ENCODE data around the gene FERMT1. TPM values are rescaled to one million over a fixed set of nuclear protein-coding genes. Genes with fewer than 3 reads are reported as not detected.

FERMT1 gene
- total and polyA plus RNA-seq, 2 experiments from 2014 or later, result 16.2 to 18.3 TPM

DNA sequence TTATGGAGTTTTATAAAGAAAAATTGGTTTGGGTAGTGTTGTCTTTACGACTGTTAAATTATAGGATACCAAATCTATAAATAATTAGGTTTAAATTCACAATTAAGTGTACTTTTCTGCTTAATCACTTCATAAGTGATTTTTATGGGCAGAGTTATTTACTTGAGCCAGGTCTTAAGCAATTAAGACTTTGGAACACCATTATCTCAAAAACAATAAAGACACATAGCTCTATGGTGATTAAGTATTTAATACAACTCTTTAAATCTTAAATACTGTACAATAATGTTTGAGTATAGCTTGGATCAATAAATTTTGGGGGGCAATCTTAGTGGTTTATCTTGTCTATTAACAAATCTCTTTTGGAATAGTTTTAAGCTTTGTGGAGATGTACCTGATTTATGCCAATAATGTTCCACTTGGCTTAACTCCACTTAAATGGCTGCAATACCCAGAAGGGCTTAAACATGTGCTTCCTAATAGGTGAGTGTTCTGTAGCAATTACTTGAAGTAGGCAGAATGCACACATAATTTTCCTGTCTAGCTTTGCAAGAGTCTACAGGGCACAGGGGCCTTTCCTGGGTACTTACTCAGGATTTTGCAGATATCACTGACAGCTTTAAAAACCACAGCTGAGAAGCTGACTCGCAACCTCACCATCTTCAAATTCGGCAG is 7.5 kb downstream of the FERMT1 start (continued):
- TF ChIP-seq, protein P1, sequence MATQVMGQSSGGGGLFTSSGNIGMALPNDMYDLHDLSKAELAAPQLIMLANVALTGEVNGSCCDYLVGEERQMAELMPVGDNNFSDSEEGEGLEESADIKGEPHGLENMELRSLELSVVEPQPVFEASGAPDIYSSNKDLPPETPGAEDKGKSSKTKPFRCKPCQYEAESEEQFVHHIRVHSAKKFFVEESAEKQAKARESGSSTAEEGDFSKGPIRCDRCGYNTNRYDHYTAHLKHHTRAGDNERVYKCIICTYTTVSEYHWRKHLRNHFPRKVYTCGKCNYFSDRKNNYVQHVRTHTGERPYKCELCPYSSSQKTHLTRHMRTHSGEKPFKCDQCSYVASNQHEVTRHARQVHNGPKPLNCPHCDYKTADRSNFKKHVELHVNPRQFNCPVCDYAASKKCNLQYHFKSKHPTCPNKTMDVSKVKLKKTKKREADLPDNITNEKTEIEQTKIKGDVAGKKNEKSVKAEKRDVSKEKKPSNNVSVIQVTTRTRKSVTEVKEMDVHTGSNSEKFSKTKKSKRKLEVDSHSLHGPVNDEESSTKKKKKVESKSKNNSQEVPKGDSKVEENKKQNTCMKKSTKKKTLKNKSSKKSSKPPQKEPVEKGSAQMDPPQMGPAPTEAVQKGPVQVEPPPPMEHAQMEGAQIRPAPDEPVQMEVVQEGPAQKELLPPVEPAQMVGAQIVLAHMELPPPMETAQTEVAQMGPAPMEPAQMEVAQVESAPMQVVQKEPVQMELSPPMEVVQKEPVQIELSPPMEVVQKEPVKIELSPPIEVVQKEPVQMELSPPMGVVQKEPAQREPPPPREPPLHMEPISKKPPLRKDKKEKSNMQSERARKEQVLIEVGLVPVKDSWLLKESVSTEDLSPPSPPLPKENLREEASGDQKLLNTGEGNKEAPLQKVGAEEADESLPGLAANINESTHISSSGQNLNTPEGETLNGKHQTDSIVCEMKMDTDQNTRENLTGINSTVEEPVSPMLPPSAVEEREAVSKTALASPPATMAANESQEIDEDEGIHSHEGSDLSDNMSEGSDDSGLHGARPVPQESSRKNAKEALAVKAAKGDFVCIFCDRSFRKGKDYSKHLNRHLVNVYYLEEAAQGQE (IDR thresholded peaks at IDR 0.05; ENCODE audit: unreplicated experiment), result no peak
- TF ChIP-seq EZH2 (IDR thresholded peaks at IDR 0.05; ENCODE audit: low read depth, unreplicated experiment) (no peak), POLR2AphosphoS5 (IDR thresholded peaks at IDR 0.05; ENCODE audit: low read depth) (no peak), NANOG (IDR thresholded peaks at IDR 0.05; ENCODE audit: borderline replicate concordance) (no peak), STAT1 (IDR thresholded peaks at IDR 0.05; ENCODE audit: unreplicated experiment) (no peak), JUNB (IDR thresholded peaks at IDR 0.05; ENCODE audit: unreplicated experiment) (no peak)
- TF ChIP-seq, protein P2, sequence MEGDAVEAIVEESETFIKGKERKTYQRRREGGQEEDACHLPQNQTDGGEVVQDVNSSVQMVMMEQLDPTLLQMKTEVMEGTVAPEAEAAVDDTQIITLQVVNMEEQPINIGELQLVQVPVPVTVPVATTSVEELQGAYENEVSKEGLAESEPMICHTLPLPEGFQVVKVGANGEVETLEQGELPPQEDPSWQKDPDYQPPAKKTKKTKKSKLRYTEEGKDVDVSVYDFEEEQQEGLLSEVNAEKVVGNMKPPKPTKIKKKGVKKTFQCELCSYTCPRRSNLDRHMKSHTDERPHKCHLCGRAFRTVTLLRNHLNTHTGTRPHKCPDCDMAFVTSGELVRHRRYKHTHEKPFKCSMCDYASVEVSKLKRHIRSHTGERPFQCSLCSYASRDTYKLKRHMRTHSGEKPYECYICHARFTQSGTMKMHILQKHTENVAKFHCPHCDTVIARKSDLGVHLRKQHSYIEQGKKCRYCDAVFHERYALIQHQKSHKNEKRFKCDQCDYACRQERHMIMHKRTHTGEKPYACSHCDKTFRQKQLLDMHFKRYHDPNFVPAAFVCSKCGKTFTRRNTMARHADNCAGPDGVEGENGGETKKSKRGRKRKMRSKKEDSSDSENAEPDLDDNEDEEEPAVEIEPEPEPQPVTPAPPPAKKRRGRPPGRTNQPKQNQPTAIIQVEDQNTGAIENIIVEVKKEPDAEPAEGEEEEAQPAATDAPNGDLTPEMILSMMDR (conservative IDR thresholded peaks at IDR 0.05; ENCODE audit: low read depth in 2 of 2), result no peak
- TF ChIP-seq, protein P3, sequence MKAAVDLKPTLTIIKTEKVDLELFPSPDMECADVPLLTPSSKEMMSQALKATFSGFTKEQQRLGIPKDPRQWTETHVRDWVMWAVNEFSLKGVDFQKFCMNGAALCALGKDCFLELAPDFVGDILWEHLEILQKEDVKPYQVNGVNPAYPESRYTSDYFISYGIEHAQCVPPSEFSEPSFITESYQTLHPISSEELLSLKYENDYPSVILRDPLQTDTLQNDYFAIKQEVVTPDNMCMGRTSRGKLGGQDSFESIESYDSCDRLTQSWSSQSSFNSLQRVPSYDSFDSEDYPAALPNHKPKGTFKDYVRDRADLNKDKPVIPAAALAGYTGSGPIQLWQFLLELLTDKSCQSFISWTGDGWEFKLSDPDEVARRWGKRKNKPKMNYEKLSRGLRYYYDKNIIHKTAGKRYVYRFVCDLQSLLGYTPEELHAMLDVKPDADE (IDR thresholded peaks at IDR 0.05), result no peak

DNA sequence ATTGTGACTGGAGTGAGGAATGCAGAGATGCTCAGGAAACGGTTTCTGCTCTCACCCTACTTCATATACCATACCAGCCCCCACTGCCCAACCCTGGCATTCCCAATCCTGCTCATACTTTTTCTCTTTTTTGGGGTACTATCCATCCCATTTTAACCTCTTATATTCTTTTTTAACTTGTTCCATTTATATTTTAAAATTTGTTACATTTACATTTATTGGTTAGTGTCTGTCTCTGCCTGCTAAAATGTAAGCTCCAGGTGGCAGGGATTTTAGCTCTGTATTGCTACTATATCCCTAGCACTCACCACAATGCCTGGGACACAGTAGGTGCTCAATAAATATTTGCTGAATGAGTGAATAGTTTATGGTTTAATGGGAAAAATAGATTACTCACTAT is 8.1 kb downstream of the FERMT1 start:
- no peak overlapping the region for H3K27ac Mint-ChIP-seq
- H3K4me1 ChIP-seq (ENCODE audit: insufficient read depth), result peaks cover 7% of the 10 kb centered on the region
- H3K4me1 Mint-ChIP-seq, result peaks cover 7% of the 10 kb centered on the region
- H3K9me3 Mint-ChIP-seq, result peaks cover 30% of the 10 kb centered on the region
- H3K27me3 Mint-ChIP-seq (ENCODE audit: insufficient read depth, low read depth, poor library complexity), result peaks cover 5% of the 10 kb centered on the region
- H3K79me2 ChIP-seq (replicated peaks; ENCODE audit: insufficient read depth), result no peaks in the 10 kb centered on the region
- H3F3A ChIP-seq (replicated peaks; ENCODE audit: low read depth), result no peaks in the 10 kb centered on the region
- H3K4me3 Mint-ChIP-seq, result no peak overlapping the region
- H3K36me3 ChIP-seq (ENCODE audit: insufficient read depth), result peaks cover 52% of the 10 kb centered on the region
- H3K36me3 Mint-ChIP-seq (ENCODE audit: low read depth), result peaks cover 89% of the 10 kb centered on the region
- no peak overlapping the region for H2AFZ ChIP-seq
- H3K4me3 ChIP-seq, result no peak overlapping the region
- ATAC-seq (no peak), DNase-seq (ENCODE audit: low spot score) (no peak)
- H3K4me2 ChIP-seq, result no peak overlapping the region
- H3K27me3 ChIP-seq (ENCODE audit: insufficient read depth), result no peaks in the 10 kb centered on the region
- no peaks in the 10 kb centered on the region for H3K9me2 ChIP-seq (ENCODE audit: insufficient read depth)
- no peaks in the 10 kb centered on the region for H4K20me1 ChIP-seq (replicated peaks; ENCODE audit: insufficient read depth)
- H3K27ac ChIP-seq (ENCODE audit: low read depth), result no peak overlapping the region
- no peak for TF ChIP-seq NANOG (IDR thresholded peaks at IDR 0.05; ENCODE audit: borderline replicate concordance)
- TF ChIP-seq ZNF114 (CRISPR knock-in tag; IDR thresholded peaks at IDR 0.05), result no peak
- TF ChIP-seq, protein P1 (IDR thresholded peaks at IDR 0.05; ENCODE audit: unreplicated experiment), result no peak
- TF ChIP-seq CREB1 (CRISPR knock-in tag; IDR thresholded peaks at IDR 0.05; ENCODE audit: low read depth), result no peak
- TF ChIP-seq STAT1 (IDR thresholded peaks at IDR 0.05; ENCODE audit: unreplicated experiment), result no peak

Data from GM23338 (cell line).